Measurements from ENCODE around the gene UFC1. TPM values are rescaled to one million over a fixed set of nuclear protein-coding genes. Genes with fewer than 3 reads are reported as not detected.

The UFC1 gene
- total and polyA plus RNA-seq, 2 donors (not counting 3 experiments of a cell fraction or from before 2014, with no cell fraction given), result 102 to 149 TPM

DNA sequence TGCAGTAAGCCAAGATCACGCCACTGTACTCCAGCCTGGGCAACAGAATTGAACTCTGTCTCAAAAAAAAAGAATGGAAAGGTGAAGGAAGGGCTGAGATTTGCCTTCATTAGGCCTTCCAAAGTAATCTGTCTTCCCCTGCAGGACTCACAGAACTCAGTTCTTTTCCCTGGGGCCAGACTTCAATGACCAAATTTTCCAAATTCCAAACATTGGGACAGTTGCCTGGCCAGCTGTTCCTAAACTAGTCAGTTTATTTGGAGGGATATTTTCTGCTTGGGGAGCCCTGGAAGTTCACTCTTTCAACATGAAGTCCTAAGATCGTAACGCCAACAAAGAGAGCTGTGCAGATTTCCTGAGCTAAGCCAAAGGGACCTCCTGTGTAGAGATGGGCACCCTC lies 15.9 kb upstream of the UFC1 start:
- H3K9me3 ChIP-seq (replicated peaks; ENCODE audit: control insufficient read depth, insufficient read depth, low read length), result no peaks in the 10 kb centered on the region
- H3K27ac ChIP-seq (ENCODE audit: insufficient read depth, low read depth, low read length), result no peak overlapping the region
- no peaks in the 10 kb centered on the region for H3K9me1 ChIP-seq (replicated peaks; ENCODE audit: control insufficient read depth, extremely low read depth, insufficient read depth, low read length)
- H3K79me2 ChIP-seq (ENCODE audit: control insufficient read depth, insufficient read depth, low read length), result peaks cover 15% of the 10 kb centered on the region
- H3K9ac ChIP-seq (replicated peaks; ENCODE audit: extremely low read depth, insufficient read depth, low read length), result no peak overlapping the region
- H3K4me2 ChIP-seq (ENCODE audit: insufficient read depth, low read length), result no peak overlapping the region
- no peak overlapping the region for H2AFZ ChIP-seq (ENCODE audit: low read depth, low read length)
- H3K4me3 ChIP-seq (replicated peaks in 1 of 3; ENCODE audit: insufficient read depth in 1 of 3, low read depth in 1 of 3, low read length in 3 of 3), result no peak overlapping the region
- no peaks in the 10 kb centered on the region for H4K20me1 ChIP-seq (replicated peaks; ENCODE audit: control insufficient read depth, extremely low read depth, insufficient read depth, low read length)
- H3K27me3 ChIP-seq (ENCODE audit: control insufficient read depth in 2 of 2, insufficient read depth in 2 of 2, low read length in 2 of 2), result no peaks in the 10 kb centered on the region
- no peaks in the 10 kb centered on the region for H3K36me3 ChIP-seq (ENCODE audit: control insufficient read depth in 2 of 2, extremely low read depth in 1 of 2, insufficient read depth in 2 of 2, low read length in 2 of 2)
- CTCF ChIA-PET, result interaction anchor here (0.9 to 5.4 kb wide), 12 partner anchors 10 to 303 kb away, joined by 3 to 51 read pairs (median 4); partner anchors contain the start of genes KLHDC9 and UFC1
- no peak for DNase-seq (ENCODE audit: low read depth, low spot score)
- no TSS peak for BruUV-seq (replicated peaks)
- dilution Hi-C loops (cut with MboI; ENCODE audit: extremely low pct_ligation_motif_present, low sequenced_read_pairs), result no loop called here
- H3K4me1 ChIP-seq (ENCODE audit: control insufficient read depth, extremely low read depth, insufficient read depth, low read length), result peaks cover 5% of the 10 kb centered on the region
- TF ChIP-seq EZH2 (IDR thresholded peaks at IDR 0.05; ENCODE audit: borderline replicate concordance, low read depth, low read length, severe bottlenecking) (no peak), MYC (IDR thresholded peaks at IDR 0.05; ENCODE audit: low read depth, low read length) (no peak), GATA2 (IDR thresholded peaks at IDR 0.05; ENCODE audit: insufficient read depth, insufficient read length, low read depth, low read length) (no peak), POLR2A (IDR thresholded peaks at IDR 0.05; ENCODE audit: low read depth, low read length) (no peak), JUN (IDR thresholded peaks at IDR 0.05; ENCODE audit: borderline replicate concordance, insufficient read depth, insufficient read length, low read depth) (no peak), FOS (IDR thresholded peaks at IDR 0.05; ENCODE audit: borderline replicate concordance, insufficient read depth, low read length) (no peak), POLR2AphosphoS5 (IDR thresholded peaks at IDR 0.05; ENCODE audit: insufficient read depth, low read depth, low read length) (no peak)
- TF ChIP-seq, protein P1, sequence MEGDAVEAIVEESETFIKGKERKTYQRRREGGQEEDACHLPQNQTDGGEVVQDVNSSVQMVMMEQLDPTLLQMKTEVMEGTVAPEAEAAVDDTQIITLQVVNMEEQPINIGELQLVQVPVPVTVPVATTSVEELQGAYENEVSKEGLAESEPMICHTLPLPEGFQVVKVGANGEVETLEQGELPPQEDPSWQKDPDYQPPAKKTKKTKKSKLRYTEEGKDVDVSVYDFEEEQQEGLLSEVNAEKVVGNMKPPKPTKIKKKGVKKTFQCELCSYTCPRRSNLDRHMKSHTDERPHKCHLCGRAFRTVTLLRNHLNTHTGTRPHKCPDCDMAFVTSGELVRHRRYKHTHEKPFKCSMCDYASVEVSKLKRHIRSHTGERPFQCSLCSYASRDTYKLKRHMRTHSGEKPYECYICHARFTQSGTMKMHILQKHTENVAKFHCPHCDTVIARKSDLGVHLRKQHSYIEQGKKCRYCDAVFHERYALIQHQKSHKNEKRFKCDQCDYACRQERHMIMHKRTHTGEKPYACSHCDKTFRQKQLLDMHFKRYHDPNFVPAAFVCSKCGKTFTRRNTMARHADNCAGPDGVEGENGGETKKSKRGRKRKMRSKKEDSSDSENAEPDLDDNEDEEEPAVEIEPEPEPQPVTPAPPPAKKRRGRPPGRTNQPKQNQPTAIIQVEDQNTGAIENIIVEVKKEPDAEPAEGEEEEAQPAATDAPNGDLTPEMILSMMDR (IDR thresholded peaks at IDR 0.05; ENCODE audit: extremely low read depth in 1 of 2, insufficient read depth in 1 of 2, low read depth in 1 of 2, low read length in 2 of 2), result no peak
- TF ChIP-seq, protein P2, sequence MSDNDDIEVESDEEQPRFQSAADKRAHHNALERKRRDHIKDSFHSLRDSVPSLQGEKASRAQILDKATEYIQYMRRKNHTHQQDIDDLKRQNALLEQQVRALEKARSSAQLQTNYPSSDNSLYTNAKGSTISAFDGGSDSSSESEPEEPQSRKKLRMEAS (IDR thresholded peaks at IDR 0.05; ENCODE audit: insufficient read depth, insufficient read length), result no peak
- intact Hi-C loops (cut with micrococcal nuclease), result loop anchor here (2.0 kb wide), 1 partner anchor 93 kb away; the partner anchor contains the start of gene USF1
- POLR2A ChIA-PET, result interaction anchor here (0.6 kb wide), 1 partner anchor 33 kb away, joined by 4 read pairs; no protein-coding TSS in a partner anchor
- FAIRE-seq, result no peak

Measured in endothelial cell of umbilical vein (primary cell).